ENCODE measurements around the gene RIC8B.
A peak's percentile ranks its signal among the peaks of the same experiment; 100 is the strongest.

RIC8B gene

DNA sequence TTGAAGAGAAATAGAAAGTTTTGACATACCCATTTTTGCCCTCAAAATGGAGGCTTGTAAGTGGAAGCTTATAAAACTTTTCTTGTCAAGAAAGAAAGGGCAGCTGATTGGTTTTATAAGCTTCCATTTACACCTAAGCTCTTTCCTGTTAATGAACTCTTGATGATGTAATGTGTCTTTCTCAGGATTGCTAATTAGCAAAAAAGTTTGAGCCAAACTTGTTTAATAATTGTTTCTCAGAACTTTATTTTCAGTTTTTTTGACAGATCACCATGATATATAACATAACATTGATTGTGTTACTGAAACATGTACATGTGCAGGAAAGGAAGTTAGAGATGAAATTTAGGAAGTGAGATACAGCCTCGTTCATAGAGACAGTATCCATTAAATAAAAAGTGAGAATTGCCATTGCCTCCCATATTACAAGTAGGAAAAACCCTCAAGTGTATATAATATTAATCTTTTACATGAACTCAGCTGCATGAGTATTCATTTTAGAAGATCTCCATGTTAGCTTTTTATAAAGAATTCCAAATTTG lies 26.8 kb downstream of the RIC8B start:
- Mint-ChIP-seq H3K4me1 (peaks cover 4% of the 10 kb centered on the region), H3K36me3 (peaks cover 13% of the 10 kb centered on the region), H3K27ac (no peak overlapping the region), H3K9me3 (no peaks in the 10 kb centered on the region), H3K27me3 (no peaks in the 10 kb centered on the region), H3K4me3 (no peak overlapping the region)
- ATAC-seq (ENCODE audit: low read depth) (no peak), DNase-seq (ENCODE audit: low spot score in 2 of 2) (no peak)

DNA sequence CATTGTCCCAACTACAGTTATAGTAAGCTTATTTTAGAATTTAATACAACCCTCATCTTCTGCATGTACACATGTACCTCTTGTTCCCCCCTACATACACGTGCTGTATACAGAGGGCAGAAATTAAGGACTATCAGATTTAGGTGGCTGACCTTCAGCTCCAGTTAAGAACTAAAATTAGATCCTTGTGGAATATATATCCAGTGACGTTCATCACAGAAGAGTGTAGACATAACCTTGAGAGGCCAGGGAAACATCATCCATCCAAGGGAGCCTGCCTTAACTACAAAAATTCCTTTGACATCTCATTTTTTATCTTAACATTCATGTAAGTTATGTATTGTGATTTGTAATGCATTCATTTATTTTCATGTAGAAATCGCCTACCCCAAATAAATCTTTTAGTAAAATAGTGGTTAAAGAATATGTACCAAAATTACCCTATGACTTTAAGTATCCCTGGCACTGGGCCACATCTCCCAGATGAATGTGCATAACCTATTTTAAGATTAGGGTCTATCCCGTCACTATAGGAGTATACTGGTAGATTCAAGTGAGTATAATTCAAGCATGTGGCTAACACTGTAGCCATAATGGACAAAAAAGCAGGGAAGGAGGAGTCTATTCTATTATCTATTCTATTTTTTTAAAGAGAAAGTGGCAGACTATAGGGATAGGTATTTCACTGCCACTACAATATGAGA lies 27.5 kb downstream of the RIC8B start:
- Mint-ChIP-seq H3K4me1 (peaks cover 4% of the 10 kb centered on the region), H3K9me3 (no peaks in the 10 kb centered on the region)
- no peak for ATAC-seq (ENCODE audit: low read depth)

DNA sequence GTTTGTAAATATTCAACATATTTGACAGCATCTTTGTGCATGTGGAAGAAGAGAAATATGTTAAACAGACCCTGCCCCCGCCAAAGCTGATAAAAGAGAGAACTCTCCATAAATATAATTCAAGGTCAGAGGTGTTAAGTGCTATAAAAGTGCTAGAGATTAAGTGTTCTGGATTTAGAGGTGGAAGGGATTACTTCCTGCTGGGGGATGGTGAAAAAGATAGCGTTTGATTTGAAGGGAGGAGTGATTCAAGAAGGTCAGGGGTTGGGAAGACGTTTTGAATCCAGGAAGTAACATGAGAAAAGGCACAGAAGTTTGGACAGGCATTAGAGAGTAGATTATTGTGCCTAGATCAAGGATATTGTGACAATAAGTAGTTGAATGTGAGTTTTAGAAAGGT lies 30.2 kb downstream of the RIC8B start:
- Mint-ChIP-seq H3K27ac (no peak overlapping the region), H3K4me3 (no peak overlapping the region), H3K27me3 (no peaks in the 10 kb centered on the region), H3K36me3 (peaks cover 17% of the 10 kb centered on the region), H3K9me3 (no peaks in the 10 kb centered on the region), H3K4me1 (peaks cover 4% of the 10 kb centered on the region)
- no peak for DNase-seq (ENCODE audit: low spot score in 2 of 2)
- ATAC-seq (ENCODE audit: low read depth) = no peak

More for the DNA sequence above, 27.5 kb downstream of the RIC8B start:
- Mint-ChIP-seq H3K27ac (no peak overlapping the region), H3K4me3 (no peak overlapping the region), H3K36me3 (peaks cover 16% of the 10 kb centered on the region), H3K27me3 (no peaks in the 10 kb centered on the region)
- no peak for DNase-seq (ENCODE audit: low spot score in 2 of 2)

DNA sequence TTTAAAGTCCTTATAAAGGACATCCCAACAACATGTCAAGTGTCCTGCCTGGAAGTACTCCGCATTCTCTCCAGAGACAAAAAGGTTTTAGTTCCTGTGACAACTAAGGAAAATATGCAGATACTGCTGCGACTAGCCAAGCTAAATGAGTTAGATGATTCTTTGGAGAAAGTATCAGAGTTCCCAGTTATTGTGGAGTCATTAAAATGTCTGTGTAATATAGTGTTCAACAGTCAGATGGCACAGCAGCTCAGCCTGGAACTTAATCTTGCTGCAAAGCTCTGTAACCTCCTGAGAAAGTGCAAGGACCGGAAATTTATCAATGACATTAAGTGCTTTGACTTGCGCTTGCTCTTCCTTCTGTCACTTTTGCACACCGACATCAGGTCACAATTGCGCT lies 40.2 kb downstream of the RIC8B start:
- H3K36me3 Mint-ChIP-seq = peaks cover 9% of the 10 kb centered on the region
- no peaks in the 10 kb centered on the region for H3K4me1 Mint-ChIP-seq
- ATAC-seq (ENCODE audit: low read depth) (no peak), DNase-seq (ENCODE audit: low spot score in 2 of 2) (no peak)
- no peaks in the 10 kb centered on the region for H3K9me3 Mint-ChIP-seq
- no peaks in the 10 kb centered on the region for H3K27me3 Mint-ChIP-seq
- H3K4me3 Mint-ChIP-seq = no peak overlapping the region
- no peak overlapping the region for H3K27ac Mint-ChIP-seq

DNA sequence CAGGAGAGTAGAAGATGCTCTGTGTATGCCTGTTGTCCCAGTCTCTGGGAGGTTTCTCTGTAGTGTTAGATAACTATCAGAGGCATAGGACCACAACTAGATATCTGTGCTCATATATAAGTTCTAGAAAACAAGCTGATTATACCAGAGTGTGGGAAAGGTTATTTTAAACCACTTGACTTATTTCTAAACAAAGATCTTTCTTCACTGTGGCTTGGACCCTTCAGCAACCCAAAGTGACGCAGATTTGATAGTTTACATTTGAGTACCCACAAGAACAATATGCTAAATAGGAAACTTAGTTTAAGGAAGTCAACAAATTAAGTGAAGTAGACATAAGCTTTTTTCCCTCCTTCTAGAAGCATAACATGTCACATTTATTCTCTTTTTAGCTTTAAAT lies 41.3 kb downstream of the RIC8B start:
- H3K4me1 Mint-ChIP-seq = no peaks in the 10 kb centered on the region
- no peak overlapping the region for H3K27ac Mint-ChIP-seq
- H3K4me3 Mint-ChIP-seq = no peak overlapping the region

DNA sequence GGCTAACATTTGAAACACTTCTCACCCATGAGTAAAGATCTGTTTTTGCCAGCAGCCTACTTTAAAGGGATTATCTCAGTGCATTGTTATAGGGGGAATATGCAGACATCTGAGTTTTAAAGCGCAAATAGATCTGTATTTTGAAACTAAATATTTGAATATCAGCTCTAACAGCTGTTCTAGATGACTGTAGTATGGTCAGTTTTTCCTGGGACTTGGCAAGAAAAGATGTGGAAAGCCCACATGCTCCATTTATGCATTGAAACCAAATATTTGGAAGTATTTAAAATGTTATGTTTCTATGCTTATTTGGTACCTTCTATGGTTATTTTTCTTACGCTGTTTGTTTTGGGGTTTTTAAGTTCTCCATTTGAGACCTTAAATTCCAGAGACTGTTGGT lies 41.7 kb downstream of the RIC8B start:
- no peak for ATAC-seq (ENCODE audit: low read depth)
- no peak overlapping the region for H3K4me3 Mint-ChIP-seq
- peaks cover 11% of the 10 kb centered on the region for H3K36me3 Mint-ChIP-seq
- H3K9me3 Mint-ChIP-seq = no peaks in the 10 kb centered on the region
- no peak overlapping the region for H3K27ac Mint-ChIP-seq
- no peak for DNase-seq (ENCODE audit: low spot score in 2 of 2)
- H3K4me1 Mint-ChIP-seq = no peaks in the 10 kb centered on the region
- H3K27me3 Mint-ChIP-seq = no peaks in the 10 kb centered on the region

More for the DNA sequence above, 41.3 kb downstream of the RIC8B start:
- no peak for ATAC-seq (ENCODE audit: low read depth)
- Mint-ChIP-seq H3K36me3 (peaks cover 11% of the 10 kb centered on the region), H3K27me3 (no peaks in the 10 kb centered on the region), H3K9me3 (no peaks in the 10 kb centered on the region)
- DNase-seq (ENCODE audit: low spot score in 2 of 2) = no peak

DNA sequence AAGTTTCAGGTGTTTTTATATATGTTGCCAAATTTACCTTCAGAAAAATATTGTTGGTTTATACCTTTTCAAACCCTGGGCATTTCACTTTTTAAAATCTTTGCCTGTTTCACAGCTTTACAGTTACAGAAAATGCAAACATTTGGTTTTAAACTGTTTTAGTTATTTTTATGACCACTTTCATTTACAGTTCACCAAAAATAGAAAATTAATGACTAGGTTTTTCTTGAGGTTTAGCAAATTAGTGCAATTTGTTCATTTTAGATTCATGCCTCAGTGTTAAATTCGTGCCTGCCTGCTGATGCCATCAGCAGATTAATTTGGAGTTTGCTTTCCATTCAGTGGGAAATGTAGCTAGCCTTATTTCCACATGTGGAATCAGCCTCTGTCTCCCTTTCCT lies 45.5 kb downstream of the RIC8B start:
- Mint-ChIP-seq H3K27ac (no peak overlapping the region), H3K27me3 (no peaks in the 10 kb centered on the region)

DNA sequence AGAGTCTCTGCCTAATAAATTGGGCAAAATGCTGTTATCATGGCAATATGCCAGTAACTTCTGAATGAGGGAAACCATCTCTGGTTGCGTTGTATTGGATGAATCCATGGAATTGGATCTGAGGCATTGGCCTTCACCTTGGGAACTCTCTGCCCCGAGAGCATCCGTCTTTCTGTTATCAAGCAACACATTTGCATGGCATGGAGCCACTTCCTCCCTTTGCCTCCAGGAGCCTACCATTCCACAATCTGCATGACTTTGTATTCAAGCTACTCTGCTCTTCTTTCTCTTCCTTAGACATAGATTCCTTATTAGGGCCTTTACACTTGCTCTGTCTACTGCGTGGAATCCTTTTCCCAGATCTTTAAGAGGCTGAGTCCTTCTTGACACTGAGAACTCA lies 57.2 kb downstream of the RIC8B start:
- DNase-seq (ENCODE audit: low spot score in 2 of 2) (no peak), ATAC-seq (ENCODE audit: low read depth) (no peak)
- no peaks in the 10 kb centered on the region for H3K4me1 Mint-ChIP-seq
- H3K9me3 Mint-ChIP-seq = no peaks in the 10 kb centered on the region
- H3K36me3 Mint-ChIP-seq = peaks cover 21% of the 10 kb centered on the region
- no peaks in the 10 kb centered on the region for H3K27me3 Mint-ChIP-seq
- H3K27ac Mint-ChIP-seq = no peak overlapping the region
- no peak overlapping the region for H3K4me3 Mint-ChIP-seq

More for the DNA sequence above, 45.5 kb downstream of the RIC8B start:
- H3K4me1 Mint-ChIP-seq = peaks cover 2% of the 10 kb centered on the region
- DNase-seq (ENCODE audit: low spot score in 2 of 2) (no peak), ATAC-seq (ENCODE audit: low read depth) (no peak)
- H3K36me3 Mint-ChIP-seq = peaks cover 17% of the 10 kb centered on the region
- no peaks in the 10 kb centered on the region for H3K9me3 Mint-ChIP-seq
- no peak overlapping the region for H3K4me3 Mint-ChIP-seq

DNA sequence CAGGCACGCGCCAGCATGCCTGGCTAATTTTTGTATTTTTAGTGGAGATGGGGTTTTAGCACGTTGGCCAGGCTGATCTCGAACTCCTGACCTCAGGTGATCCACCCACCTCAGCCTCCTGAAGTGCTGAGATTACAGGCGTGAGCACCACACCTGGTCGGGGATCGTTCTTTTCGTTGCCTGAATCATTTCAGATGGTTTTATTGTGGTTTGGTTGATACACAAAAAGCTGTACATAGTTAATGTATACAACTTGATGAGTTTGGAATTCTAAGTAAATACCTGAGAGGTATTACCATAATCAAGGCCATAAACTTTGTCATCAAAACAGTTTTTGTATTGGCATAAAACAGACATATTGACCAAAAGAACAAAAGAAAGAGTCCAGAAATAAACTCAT lies 63.3 kb downstream of the RIC8B start:
- peaks cover 3% of the 10 kb centered on the region for H3K4me1 Mint-ChIP-seq
- no peak for DNase-seq (ENCODE audit: low spot score in 2 of 2)
- no peak for ATAC-seq (ENCODE audit: low read depth)
- no peaks in the 10 kb centered on the region for H3K9me3 Mint-ChIP-seq
- H3K4me3 Mint-ChIP-seq = no peak overlapping the region
- H3K36me3 Mint-ChIP-seq = peaks cover 14% of the 10 kb centered on the region
- H3K27ac Mint-ChIP-seq = no peak overlapping the region
- H3K27me3 Mint-ChIP-seq = no peaks in the 10 kb centered on the region

DNA sequence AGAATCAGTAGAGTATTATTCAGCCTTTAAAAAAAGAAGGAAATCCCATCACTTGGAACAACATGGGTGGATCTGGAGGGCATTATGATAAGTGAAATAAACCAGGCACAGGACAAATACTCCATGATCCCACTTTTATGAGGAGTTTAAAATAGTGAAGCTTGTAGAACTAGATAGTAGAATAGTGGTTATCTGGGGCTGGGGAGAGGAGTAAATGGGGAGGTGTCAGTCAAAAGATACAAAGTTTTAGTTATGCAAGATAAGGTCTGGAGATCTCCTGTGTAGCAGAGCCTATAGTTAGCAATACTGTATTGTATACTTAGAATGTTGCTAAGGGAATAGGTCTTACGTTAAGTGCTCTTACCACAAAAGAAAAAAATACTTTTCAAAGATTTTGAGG lies 64.9 kb downstream of the RIC8B start:
- ATAC-seq (ENCODE audit: low read depth) = no peak
- no peaks in the 10 kb centered on the region for H3K9me3 Mint-ChIP-seq
- no peaks in the 10 kb centered on the region for H3K27me3 Mint-ChIP-seq
- H3K4me3 Mint-ChIP-seq = no peak overlapping the region
- H3K4me1 Mint-ChIP-seq = peaks cover 3% of the 10 kb centered on the region
- no peak overlapping the region for H3K27ac Mint-ChIP-seq
- no peak for DNase-seq (ENCODE audit: low spot score in 2 of 2)
- peaks cover 11% of the 10 kb centered on the region for H3K36me3 Mint-ChIP-seq

DNA sequence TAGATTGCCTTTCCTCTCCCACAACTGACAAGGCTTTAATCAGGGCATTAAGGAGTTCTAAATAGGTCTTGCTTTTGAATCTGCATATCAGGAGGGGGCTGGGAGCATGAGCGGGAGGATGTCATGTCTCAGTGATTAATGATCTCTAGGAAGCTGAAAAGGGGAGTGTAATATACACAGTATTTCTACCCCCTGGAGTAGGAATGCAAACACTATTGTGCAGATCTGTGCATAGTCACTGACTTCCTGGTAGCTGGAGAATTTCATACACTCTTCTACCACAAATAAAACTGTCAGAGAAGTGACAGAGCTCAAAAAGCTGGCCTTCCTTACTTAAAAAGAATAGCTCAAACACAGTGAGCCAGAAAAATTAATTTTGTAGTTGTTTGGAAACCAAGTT lies 65.8 kb downstream of the RIC8B start:
- ATAC-seq (ENCODE audit: low read depth) (no peak), DNase-seq (ENCODE audit: low spot score in 2 of 2) (no peak)
- H3K9me3 Mint-ChIP-seq = no peaks in the 10 kb centered on the region
- H3K27ac Mint-ChIP-seq = no peak overlapping the region
- no peaks in the 10 kb centered on the region for H3K27me3 Mint-ChIP-seq
- peaks cover 3% of the 10 kb centered on the region for H3K4me1 Mint-ChIP-seq
- H3K36me3 Mint-ChIP-seq = peaks cover 8% of the 10 kb centered on the region
- H3K4me3 Mint-ChIP-seq = no peak overlapping the region

DNA sequence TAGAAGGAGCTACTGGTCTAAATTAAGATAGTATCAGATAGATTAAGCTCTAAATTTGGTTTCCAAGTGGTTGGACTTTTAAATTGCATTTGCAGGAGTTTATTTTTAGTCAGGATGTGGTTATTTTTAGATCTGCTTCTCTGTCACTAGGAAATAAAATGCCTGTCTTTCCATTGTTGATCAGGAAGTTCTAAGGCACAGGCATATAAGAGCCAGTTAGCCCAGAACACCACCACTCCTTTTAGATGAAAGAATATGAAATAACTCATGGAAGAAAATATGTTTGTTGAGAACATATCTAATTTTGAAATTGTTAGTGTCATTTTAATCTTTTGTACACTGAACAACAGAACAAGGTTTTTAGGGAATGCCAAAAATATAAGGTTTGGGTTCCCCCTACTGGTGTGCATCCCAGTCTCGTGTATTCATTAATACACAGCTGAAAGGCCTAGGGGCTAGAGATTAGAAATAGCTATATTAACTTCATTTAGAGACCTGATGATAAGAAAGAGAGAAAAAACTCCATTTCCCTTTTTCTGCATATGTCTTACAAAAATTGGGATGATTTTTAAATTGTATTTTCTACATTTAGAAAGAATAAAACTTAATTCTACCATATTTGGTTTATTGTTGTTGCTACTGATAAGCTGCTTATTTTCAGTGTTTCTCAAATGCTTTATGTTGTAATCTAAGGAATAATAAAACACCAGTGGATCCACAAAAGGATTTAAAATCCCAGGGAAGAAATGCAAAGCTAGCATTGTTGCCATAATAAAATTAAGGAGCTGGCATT lies 67.2 kb downstream of the RIC8B start:
- Mint-ChIP-seq H3K4me3 (no peak overlapping the region), H3K27ac (no peak overlapping the region), H3K4me1 (peaks cover 3% of the 10 kb centered on the region), H3K36me3 (peaks cover 2% of the 10 kb centered on the region), H3K9me3 (no peaks in the 10 kb centered on the region), H3K27me3 (no peaks in the 10 kb centered on the region)
- ATAC-seq (ENCODE audit: low read depth) = peak; percentile 62
- DNase-seq (ENCODE audit: low spot score in 2 of 2) = peak in 1 of 2 donors; percentile 30

DNA sequence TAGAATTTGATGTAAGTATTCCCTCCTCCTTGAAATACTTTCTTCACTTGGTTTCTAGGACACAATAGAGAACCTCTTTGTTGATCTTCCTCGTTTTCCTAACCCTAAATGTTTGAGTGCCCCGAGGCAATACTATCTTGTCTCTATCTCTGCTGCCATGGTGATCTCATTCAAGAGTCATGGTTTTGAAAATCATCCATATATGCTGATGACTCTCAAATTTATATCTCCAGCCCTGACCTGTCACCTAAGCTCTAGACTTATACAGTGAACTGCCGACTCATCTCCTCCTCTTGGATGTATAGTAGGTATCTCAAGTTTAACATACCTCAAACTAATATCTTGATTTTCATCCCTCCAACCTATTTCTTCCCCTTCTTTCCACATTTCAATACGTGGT lies 71.4 kb downstream of the RIC8B start:
- no peak overlapping the region for H3K4me3 Mint-ChIP-seq
- H3K27ac Mint-ChIP-seq = no peak overlapping the region

DNA sequence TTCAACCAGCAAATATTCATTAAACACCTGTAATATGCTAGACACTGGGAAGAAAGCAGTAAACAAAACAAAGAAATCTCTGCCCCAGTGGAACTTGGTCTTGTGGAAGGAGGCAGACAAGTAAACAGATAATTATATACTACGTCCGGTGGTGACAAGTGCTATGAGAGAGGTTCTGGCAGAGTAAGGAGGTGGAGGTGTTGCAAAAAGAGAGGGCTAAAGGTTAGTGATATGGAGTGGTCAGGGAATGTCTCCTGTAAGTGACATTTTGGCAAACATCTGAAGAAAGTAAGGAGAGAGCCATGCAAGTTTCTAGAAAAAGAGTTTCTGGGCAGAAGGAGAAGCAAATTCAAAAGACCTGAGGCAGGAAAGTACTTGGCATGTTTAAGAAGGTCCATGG lies 73.4 kb downstream of the RIC8B start:
- Mint-ChIP-seq H3K27ac (no peak overlapping the region), H3K9me3 (no peaks in the 10 kb centered on the region), H3K27me3 (no peaks in the 10 kb centered on the region), H3K4me3 (no peak overlapping the region), H3K4me1 (no peaks in the 10 kb centered on the region), H3K36me3 (peaks cover 4% of the 10 kb centered on the region)
- ATAC-seq (ENCODE audit: low read depth) (no peak), DNase-seq (ENCODE audit: low spot score in 2 of 2) (no peak)

More for the DNA sequence above, 71.4 kb downstream of the RIC8B start:
- Mint-ChIP-seq H3K4me1 (no peaks in the 10 kb centered on the region), H3K27me3 (no peaks in the 10 kb centered on the region), H3K36me3 (peaks cover 4% of the 10 kb centered on the region), H3K9me3 (no peaks in the 10 kb centered on the region)
- DNase-seq (ENCODE audit: low spot score in 2 of 2) = no peak
- no peak for ATAC-seq (ENCODE audit: low read depth)
